Astrocyte of the cerebellum (primary cell): Measurements from ENCODE around the gene AFF2.

ENCODE experiments used
- DNase-seq: peaks from one replicate; pipeline ENCODE4 v3.0.0-alpha.2; 2011; ENCODE audit warnings: low read depth
- H3K4me3 ChIP-seq: 2 replicates; pipeline ENCODE4 v1.5.1; 2011; ENCODE audit warnings: mild to moderate bottlenecking, low read depth, low read length, moderate library complexity
- CTCF ChIP-seq: IDR thresholded peaks from 2 replicates; pipeline ENCODE4 v1.5.1; 2012; ENCODE audit warnings: low read length, low read depth, moderate library complexity, mild to moderate bottlenecking; ENCODE audit errors: missing control alignments
- in situ Hi-C: cut with HindIII; loops from 2 replicates; pipeline ENCODE4 v1.10.0; 2017; ENCODE audit warnings: low sequenced_read_pairs

The AFF2 gene

GRCh38 chrX:148600131-148600530 lies 99.7 kb downstream of the AFF2 start:
- in situ Hi-C loops, result no loop called here
- DNase-seq, result no peak
- no peak overlapping the region for H3K4me3 ChIP-seq
- no peak for TF ChIP-seq CTCF

DNA sequence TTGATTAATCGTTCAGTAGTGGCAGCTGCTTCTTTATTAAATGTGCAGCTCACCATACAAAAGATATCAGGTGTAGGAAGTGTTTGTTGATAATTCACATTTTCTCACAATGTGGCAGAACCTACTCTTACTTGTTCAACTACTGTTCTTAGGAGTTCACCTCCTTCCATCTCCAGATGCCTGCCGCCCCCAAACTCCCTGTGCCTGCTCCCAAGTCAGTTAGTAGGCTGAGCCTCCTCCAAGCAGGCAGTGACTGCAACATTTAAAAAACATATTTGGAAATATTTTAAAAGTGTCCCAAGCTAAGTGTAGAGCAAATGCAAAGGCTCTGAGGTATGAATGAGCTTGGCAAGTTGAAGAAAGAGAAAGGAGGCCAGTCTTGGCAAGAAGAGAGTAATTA lies 100.2 kb downstream of the AFF2 start:
- TF ChIP-seq CTCF, result no peak
- no peak overlapping the region for H3K4me3 ChIP-seq
- DNase-seq, result no peak
- in situ Hi-C loops, result no loop called here

- no peak for TF ChIP-seq CTCF
- peak; percentile 13 for DNase-seq
- H3K4me3 ChIP-seq, result no peak overlapping the region
- in situ Hi-C loops, result no loop called here
Measured at GRCh38 chrX:148601034-148601433, 100.6 kb downstream of the AFF2 start.

GRCh38 chrX:148609515-148610327 lies 109.3 kb downstream of the AFF2 start:
- H3K4me3 ChIP-seq, result no peak overlapping the region
- TF ChIP-seq CTCF, result no peak
- in situ Hi-C loops, result no loop called here
- no peak for DNase-seq

DNA sequence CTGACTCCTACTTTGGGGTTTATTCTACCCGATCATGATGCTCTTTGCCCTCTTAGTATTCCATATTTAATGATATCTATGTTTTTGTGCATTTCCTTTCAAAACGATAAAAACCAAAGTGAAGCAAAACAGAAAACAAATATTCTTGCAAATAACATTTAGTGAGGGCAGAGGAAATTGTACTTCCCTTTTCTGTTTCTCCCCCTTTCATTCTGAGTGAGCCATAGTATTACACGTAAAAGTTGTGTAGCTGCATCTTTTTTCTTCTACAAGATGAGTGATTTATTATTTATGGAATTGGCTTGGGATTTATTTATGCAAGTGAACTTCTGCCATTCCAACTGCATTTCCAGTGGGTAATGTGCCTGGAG lies 109.9 kb downstream of the AFF2 start:
- no peak for DNase-seq
- in situ Hi-C loops, result no loop called here
- TF ChIP-seq CTCF, result no peak
- no peak overlapping the region for H3K4me3 ChIP-seq

- no peak for TF ChIP-seq CTCF
- H3K4me3 ChIP-seq, result no peak overlapping the region
- in situ Hi-C loops, result no loop called here
- no peak for DNase-seq
Measured at GRCh38 chrX:148611993-148612392, 111.6 kb downstream of the AFF2 start.

- no peak for TF ChIP-seq CTCF
- DNase-seq, result no peak
- no peak overlapping the region for H3K4me3 ChIP-seq
- in situ Hi-C loops, result no loop called here
Measured at GRCh38 chrX:148612431-148612830, 112.0 kb downstream of the AFF2 start.
